ENCODE data around the gene FOXJ1. TPM values are rescaled to one million over a fixed set of nuclear protein-coding genes. Genes with fewer than 3 reads are reported as not detected.

FOXJ1 gene
- total RNA-seq, 1 donor from 2014 or later = 2.9 TPM

GRCh38 chr17:76103274-76104139 is 37.5 kb downstream of the FOXJ1 start, which contains the start of gene EXOC7:
TSS of gene EXOC7 (minus strand) at chr17:76103787. CDS start at chr17:76103692, 95 bp downstream.
- peak within 1 kb of the TSS; percentile 86 for H3K27ac ChIP-seq
- peak within 1 kb of the TSS; percentile 93 for H3K4me3 ChIP-seq
- no peak for TF ChIP-seq CTCF (IDR thresholded peaks at IDR 0.05)
- intact Hi-C loops (cut with DNase I) = no loop called here
- peaks cover 32% of the 10 kb centered on the region for H3K36me3 ChIP-seq
- peak; percentile 96 for DNase-seq
- H3K9me3 ChIP-seq = no peaks in the 10 kb centered on the region
- peak; percentile 98 for ATAC-seq
- no peaks in the 10 kb centered on the region for H3K27me3 ChIP-seq
- peaks cover 15% of the 10 kb centered on the region for H3K4me1 ChIP-seq

GRCh38 chr17:76102944-76103273 is 38.1 kb downstream of the FOXJ1 start:
- intact Hi-C loops (cut with DNase I) = no loop called here
- peaks cover 37% of the 10 kb centered on the region for H3K36me3 ChIP-seq
- DNase-seq (no peak), ATAC-seq (peak; percentile 3)
- no peak for TF ChIP-seq CTCF (IDR thresholded peaks at IDR 0.05)
- no peaks in the 10 kb centered on the region for H3K9me3 ChIP-seq
- H3K27ac ChIP-seq = peak overlapping the region; percentile 86
- peaks cover 15% of the 10 kb centered on the region for H3K4me1 ChIP-seq
- peak overlapping the region; percentile 93 for H3K4me3 ChIP-seq
- H3K27me3 ChIP-seq = no peaks in the 10 kb centered on the region

GRCh38 chr17:76097716-76098295 is 43.2 kb downstream of the FOXJ1 start:
- intact Hi-C loops (cut with DNase I) = no loop called here
- peaks cover 7% of the 10 kb centered on the region for H3K4me1 ChIP-seq
- DNase-seq (no peak), ATAC-seq (no peak)
- peaks cover 88% of the 10 kb centered on the region for H3K36me3 ChIP-seq
- H3K4me3 ChIP-seq = no peak overlapping the region
- H3K27me3 ChIP-seq = no peaks in the 10 kb centered on the region
- TF ChIP-seq CTCF (IDR thresholded peaks at IDR 0.05) = no peak
- H3K27ac ChIP-seq = no peak overlapping the region
- no peaks in the 10 kb centered on the region for H3K9me3 ChIP-seq

GRCh38 chr17:76095943-76096342 is 45.1 kb downstream of the FOXJ1 start:
- intact Hi-C loops (cut with DNase I) = no loop called here
- H3K4me1 ChIP-seq = no peaks in the 10 kb centered on the region
- TF ChIP-seq CTCF (IDR thresholded peaks at IDR 0.05) = no peak
- ATAC-seq (no peak), DNase-seq (no peak)
- no peak overlapping the region for H3K27ac ChIP-seq
- H3K36me3 ChIP-seq = peaks cover 95% of the 10 kb centered on the region
- no peak overlapping the region for H3K4me3 ChIP-seq
- no peaks in the 10 kb centered on the region for H3K27me3 ChIP-seq
- H3K9me3 ChIP-seq = no peaks in the 10 kb centered on the region

- intact Hi-C loops (cut with DNase I) = no loop called here
- Histone ChIP-seq H3K27me3 (no peaks in the 10 kb centered on the region), H3K9me3 (no peaks in the 10 kb centered on the region), H3K4me1 (no peaks in the 10 kb centered on the region), H3K27ac (no peak overlapping the region), H3K4me3 (no peak overlapping the region), H3K36me3 (peaks cover 95% of the 10 kb centered on the region)
- no peak for TF ChIP-seq CTCF (IDR thresholded peaks at IDR 0.05)
- no peak for DNase-seq
- no peak for ATAC-seq
These were observed 47.0 kb downstream of the FOXJ1 start for GRCh38 chr17:76094046-76094445.

All from upper lobe of right lung (tissue), 1 donor.